SU-DHL-6 (cell line): ENCODE results near the gene TCF7L1.

ENCODE experiments used
- CTCF ChIP-seq: fragments of 200-600 bp; sonication (generic); IDR thresholded peaks from one replicate; pipeline ENCODE4 v1.5.1; 2017; ENCODE audit warnings: antibody characterized with exemption, mild to moderate bottlenecking, low read length, moderate library complexity; ENCODE audit not compliant: insufficient read depth, poor library complexity, severe bottlenecking
- EZH2phosphoT487 ChIP-seq: fragments of 200-600 bp; sonication (generic), shearing (Covaris generic); conservative IDR thresholded peaks from 2 replicates; pipeline ENCODE4 v1.6.1; 2018; ENCODE audit warnings: mild to moderate bottlenecking, antibody characterized with exemption, low read length, moderate library complexity, mixed read lengths

GRCh38 chr2:85286918-85287317 lies 153.7 kb downstream of the TCF7L1 start:
- TF ChIP-seq CTCF (no peak), EZH2phosphoT487 (no peak)
